IMR-90 (cell line): ENCODE results near the gene LEO1. TPM values are rescaled to one million over a fixed set of nuclear protein-coding genes. Genes with fewer than 3 reads are reported as not detected.

Source experiments
- ATAC-seq: fragments of 200-7000 bp; cut with Tn5 transposase; 2 replicates; pipeline ENCODE4 v1.9.1; 2020; ENCODE audit warnings: low read depth, mild to moderate bottlenecking, moderate library complexity
- BruUV-seq: library from RNA; stranded (reverse); fragments of 400-500 nt; replicated peaks from 2 replicates; lab custom pipeline; 2021; lab: Mats Ljungman, UMichigan
- CTCF ChIA-PET: fragments of 300-600 bp; formaldehyde crosslinking; extraction: SDS; loops from one replicate; lab custom pipeline; 2021; ENCODE audit warnings: antibody characterized with exemption; lab: Yijun Ruan, JAX
- POLR2A ChIA-PET: fragments of 300-600 bp; sonication (Branson Sonifier 250); formaldehyde crosslinking; loops from one replicate; lab custom pipeline; 2022; ENCODE audit warnings: antibody characterized with exemption; ENCODE audit not compliant: unreplicated experiment; lab: Charles Lee
- DNase-seq: peaks from one replicate; pipeline ENCODE4 v3.0.0; 2013
- H2AFZ ChIP-seq: replicated peaks from 2 replicates; pipeline ENCODE3; 2013; ENCODE audit warnings: low read length, mild to moderate bottlenecking; ENCODE audit not compliant: poor library complexity
- H2AK5ac ChIP-seq: 2 replicates; pipeline ENCODE4 v1.6.1; 2013; ENCODE audit warnings: low read depth, low read length, inconsistent platforms
- H2AK9ac ChIP-seq: replicated peaks from 2 replicates; pipeline ENCODE3; 2013; ENCODE audit warnings: mild to moderate bottlenecking, low read depth, low read length, moderate library complexity; ENCODE audit not compliant: poor library complexity
- H2BK120ac ChIP-seq: 2 replicates; pipeline ENCODE4 v1.6.1; 2013; ENCODE audit warnings: low read depth, low read length, inconsistent platforms
- H2BK15ac ChIP-seq: 3 replicates; pipeline ENCODE4 v1.6.1; 2013; ENCODE audit warnings: low read depth, low read length, inconsistent platforms
- H2BK20ac ChIP-seq: 2 replicates; pipeline ENCODE4 v1.6.1; 2013; ENCODE audit warnings: low read depth, mild to moderate bottlenecking, inconsistent platforms, low read length, moderate library complexity
- H2BK5ac ChIP-seq: 2 replicates; pipeline ENCODE4 v1.6.1; 2013; ENCODE audit warnings: mild to moderate bottlenecking, low read depth, low read length, inconsistent platforms; ENCODE audit not compliant: poor library complexity, severe bottlenecking
- H3K14ac ChIP-seq: replicated peaks from 2 replicates; pipeline ENCODE4 v1.6.1; 2013; ENCODE audit warnings: low read depth, low read length, inconsistent platforms
- H3K18ac ChIP-seq: 2 replicates; pipeline ENCODE4 v1.6.1; 2013; ENCODE audit warnings: low read depth, low read length, control low read depth
- H3K23ac ChIP-seq: 2 replicates; pipeline ENCODE4 v1.6.1; 2013; ENCODE audit warnings: low read depth, low read length, inconsistent platforms
- H3K27ac ChIP-seq: 2 replicates; pipeline ENCODE4 v1.5.1; 2013; ENCODE audit warnings: mild to moderate bottlenecking, control low read depth, low read length; ENCODE audit not compliant: insufficient read depth
- H3K27me3 ChIP-seq: 2 replicates; pipeline ENCODE4 v1.6.1; 2013; ENCODE audit warnings: low read length; ENCODE audit not compliant: control insufficient read depth, insufficient read depth
- H3K36me3 ChIP-seq: 2 replicates; pipeline ENCODE4 v1.6.1; 2013; ENCODE audit warnings: low read length, mixed read lengths; ENCODE audit not compliant: control insufficient read depth, insufficient read depth
- H3K4ac ChIP-seq: 2 replicates; pipeline ENCODE4 v1.6.1; 2013; ENCODE audit warnings: low read depth, low read length, inconsistent platforms
- H3K4me1 ChIP-seq: 2 replicates; pipeline ENCODE4 v1.6.1; 2013; ENCODE audit warnings: low read length, mixed read lengths; ENCODE audit not compliant: control insufficient read depth, insufficient read depth
- H3K4me2 ChIP-seq: 2 replicates; pipeline ENCODE4 v1.6.1; 2013; ENCODE audit warnings: low read depth, mild to moderate bottlenecking, control low read depth, low read length, moderate library complexity
- H3K4me3 ChIP-seq: 2 replicates; pipeline ENCODE4 v1.5.1; 2013; ENCODE audit warnings: low read depth, mild to moderate bottlenecking, control low read depth, low read length, moderate library complexity; ENCODE audit not compliant: insufficient read depth
- H3K56ac ChIP-seq: 2 replicates; pipeline ENCODE4 v1.6.1; 2013; ENCODE audit warnings: low read length, inconsistent platforms; ENCODE audit not compliant: insufficient read depth; ENCODE audit errors: extremely low read depth
- H3K79me1 ChIP-seq, 2 experiments: 2 replicates each; pipeline ENCODE4 v1.6.1; 2013; ENCODE audit warnings: low read length in 2 of 2, inconsistent platforms in 1 of 2, low read depth in 1 of 2
- H3K9ac ChIP-seq: 2 replicates; pipeline ENCODE4 v1.6.1; 2013; ENCODE audit warnings: low read depth, low read length, control low read depth
- H3K9me1 ChIP-seq: 2 replicates; pipeline ENCODE4 v1.6.1; 2013; ENCODE audit warnings: low read length, inconsistent platforms; ENCODE audit not compliant: insufficient read depth
- H3K9me3 ChIP-seq: 2 replicates; pipeline ENCODE4 v1.6.1; 2013; ENCODE audit warnings: low read length; ENCODE audit not compliant: control insufficient read depth, insufficient read depth
- H4K20me1 ChIP-seq: 2 replicates; pipeline ENCODE4 v1.6.1; 2013; ENCODE audit warnings: low read length, inconsistent platforms; ENCODE audit not compliant: insufficient read depth
- H4K5ac ChIP-seq: 2 replicates; pipeline ENCODE4 v1.6.1; 2013; ENCODE audit warnings: mild to moderate bottlenecking, low read depth, low read length, control low read depth
- H4K8ac ChIP-seq, 2 experiments: 2 replicates each; pipeline ENCODE4 v1.6.1; 2013; ENCODE audit warnings: low read depth in 2 of 2, low read length in 2 of 2, control low read depth in 1 of 2, inconsistent platforms in 1 of 2
- H4K91ac ChIP-seq: 2 replicates; pipeline ENCODE4 v1.6.1; 2013; ENCODE audit warnings: low read depth, low read length, inconsistent platforms; ENCODE audit not compliant: insufficient read depth
- BHLHE40 ChIP-seq: fragments of 150-350 bp; IDR thresholded peaks from 2 replicates; pipeline ENCODE4 v1.6.1; 2016; ENCODE audit warnings: mild to moderate bottlenecking, low read depth, low read length
- CEBPB ChIP-seq: IDR thresholded peaks from 2 replicates; pipeline ENCODE4 v1.6.1; 2012; ENCODE audit warnings: low read depth, low read length, improper control_type of control experiment
- CHD1 ChIP-seq: IDR thresholded peaks from 2 replicates; pipeline ENCODE4 v1.6.1; 2012; ENCODE audit warnings: low read depth, low read length, improper control_type of control experiment
- ELK1 ChIP-seq: fragments of 150-350 bp; IDR thresholded peaks from 2 replicates; pipeline ENCODE4 v1.6.1; 2016; ENCODE audit warnings: low read depth, mild to moderate bottlenecking, low read length, moderate library complexity, borderline replicate concordance
- MAFK ChIP-seq: IDR thresholded peaks from 2 replicates; pipeline ENCODE4 v1.6.1; 2012; ENCODE audit warnings: low read depth, low read length, improper control_type of control experiment
- MAZ ChIP-seq: IDR thresholded peaks from 2 replicates; pipeline ENCODE4 v1.6.1; 2012; ENCODE audit warnings: low read depth, mild to moderate bottlenecking, low read length, improper control_type of control experiment, moderate library complexity, borderline replicate concordance
- MXI1 ChIP-seq: IDR thresholded peaks from 2 replicates; pipeline ENCODE4 v1.6.1; 2012; ENCODE audit warnings: low read depth, mild to moderate bottlenecking, low read length, moderate library complexity, borderline replicate concordance
- NFE2L2 ChIP-seq: fragments of 150-350 bp; IDR thresholded peaks from 2 replicates; pipeline ENCODE4 v1.6.1; 2016; ENCODE audit warnings: low read depth, mild to moderate bottlenecking, low read length
- POLR2A ChIP-seq: IDR thresholded peaks from 2 replicates; pipeline ENCODE4 v1.6.1; 2012; ENCODE audit warnings: mild to moderate bottlenecking, low read depth, low read length
- RCOR1 ChIP-seq: IDR thresholded peaks from 2 replicates; pipeline ENCODE4 v1.6.1; 2012; ENCODE audit warnings: mild to moderate bottlenecking, low read length, improper control_type of control experiment; ENCODE audit not compliant: insufficient replicate concordance
- RFX5 ChIP-seq: IDR thresholded peaks from 2 replicates; pipeline ENCODE4 v1.8.0; 2012; ENCODE audit warnings: low read depth, mild to moderate bottlenecking, low read length, moderate library complexity
- USF2 ChIP-seq: fragments of 150-350 bp; IDR thresholded peaks from 2 replicates; pipeline ENCODE4 v1.6.1; 2017; ENCODE audit warnings: mild to moderate bottlenecking, antibody characterized with exemption, low read length, low read depth
- WGBS, 2 experiments: methylation state at CpG; one replicate each; pipeline versions ENCODE4 v1.1.5 to v1.1.7; 2013; ENCODE audit warnings: missing lambda C conversion rate in 2 of 2; ENCODE audit not compliant: insufficient read length in 1 of 2; ENCODE audit errors: extremely low coverage in 2 of 2; 5-methylcytosine and 5-hydroxymethylcytosine counted together
- dilution Hi-C: fragments of 300-500 bp; cut with HindIII; formaldehyde crosslinking; loops from one replicate; pipeline ENCODE4 v1.14.3; 2018; ENCODE audit warnings: low sequenced_read_pairs; ENCODE audit not compliant: unreplicated experiment
- in situ Hi-C: fragments of 300-500 bp; cut with MboI; formaldehyde crosslinking; loops from 3 replicates; pipeline ENCODE4 v1.14.3; 2019; ENCODE audit warnings: low sequenced_read_pairs, inconsistent platforms, mixed read lengths
- intact Hi-C: fragments of 100-400 bp; cut with micrococcal nuclease; formaldehyde crosslinking; loops from 2 replicates; pipeline ENCODE4 v1.10.0; 2022
- polyA plus RNA-seq, 3 experiments: library from polyadenylated mRNA; depleted of rRNA; stranded (reverse); fragments of >200 nt; gene quantifications; 2 replicates each; pipeline ENCODE4 v1.2.3, GENCODE V29; 2012; ENCODE audit warnings: low replicate concordance in 1 of 3
- total RNA-seq: library from RNA; depleted of rRNA; stranded (reverse); fragments of >200 nt; gene quantifications from 2 replicates; pipeline ENCODE4 v1.2.3, GENCODE V29; 2012

The LEO1 gene
- total and polyA plus RNA-seq, 2 of the 4 experiments (the other 2 are of a cell fraction): 9.0 to 11.5 TPM

- Histone ChIP-seq H2BK15ac (no peak overlapping the region), H4K20me1 (peaks cover 3% of the 10 kb centered on the region), H2AFZ (no peak overlapping the region), H2BK20ac (no peak overlapping the region), H2AK5ac (no peak overlapping the region), H4K8ac (no peak overlapping the region), H3K27me3 (no peaks in the 10 kb centered on the region), H2AK9ac (no peak overlapping the region), H3K4ac (no peak overlapping the region), H3K9me1 (peaks cover 5% of the 10 kb centered on the region), H4K91ac (no peak overlapping the region), H3K4me1 (peaks cover 4% of the 10 kb centered on the region), H3K27ac (no peak overlapping the region), H2BK120ac (no peak overlapping the region), H3K18ac (no peak overlapping the region), H2BK5ac (no peak overlapping the region), H3K14ac (no peak overlapping the region), H3K9ac (no peak overlapping the region), H3K36me3 (peaks cover 16% of the 10 kb centered on the region), H3K79me1 (peaks cover 0 to 19% of the 10 kb centered on the region in 2 experiments; a peak in 3 of 4 replicates), H3K4me2 (no peak overlapping the region), H3K56ac (no peak overlapping the region), H3K23ac (no peak overlapping the region), H4K5ac (no peak overlapping the region), H3K4me3 (no peak overlapping the region), H3K9me3 (no peaks in the 10 kb centered on the region)
- ChIA-PET CTCF (no interaction called here), POLR2A (no interaction called here)
- TF ChIP-seq RCOR1: no peak
- no peak for TF ChIP-seq CEBPB
- TF ChIP-seq CHD1: no peak
- TF ChIP-seq MXI1: no peak
- TF ChIP-seq MAFK: no peak
- TF ChIP-seq USF2: no peak
- no peak for TF ChIP-seq ELK1
- no peak for TF ChIP-seq NFE2L2
- TF ChIP-seq MAZ: no peak
- TF ChIP-seq POLR2A: no peak
- no peak for TF ChIP-seq BHLHE40
- no peak for TF ChIP-seq RFX5
- in situ Hi-C loops: loop anchor here (25.0 kb wide), 1 partner anchor 275 kb away; no protein-coding TSS in a partner anchor
- dilution Hi-C loops: no loop called here
- WGBS, 2 experiments: no CpG with 5 or more reads among the region's 3 CpGs
- intact Hi-C loops: loop anchor here (10.0 kb wide), 1 partner anchor 258 kb away; no protein-coding TSS in a partner anchor
- DNase-seq (no peak), ATAC-seq (no peak)
- no TSS peak for BruUV-seq
Observed at GRCh38 chr15:51912528-51912927, 59.0 kb downstream of the LEO1 start.
